Esophagus squamous epithelium (tissue), 4 donors: ENCODE results near the gene BLOC1S3.

Source experiments
- POLR2A ChIP-seq, 4 donors: fragments of 450-650 bp; IDR thresholded peaks; one replicate each; pipeline ENCODE4 v1.6.1; 2017; ENCODE audit warnings: antibody characterized with exemption in 4 of 4, mild to moderate bottlenecking in 4 of 4, moderate library complexity in 3 of 4
- TF ChIP-seq, protein P1 (sequence below), 6 experiments: fragments of 450-650 bp in 4 of 6; fragments of 200-600 bp in 2 of 6; sonication (generic) in 2 of 6; IDR thresholded peaks; one replicate each; pipeline ENCODE4 v1.5.1; 2016 to 2019; ENCODE audit warnings: antibody characterized with exemption in 6 of 6, mild to moderate bottlenecking in 4 of 6, moderate library complexity in 4 of 6

DNA sequence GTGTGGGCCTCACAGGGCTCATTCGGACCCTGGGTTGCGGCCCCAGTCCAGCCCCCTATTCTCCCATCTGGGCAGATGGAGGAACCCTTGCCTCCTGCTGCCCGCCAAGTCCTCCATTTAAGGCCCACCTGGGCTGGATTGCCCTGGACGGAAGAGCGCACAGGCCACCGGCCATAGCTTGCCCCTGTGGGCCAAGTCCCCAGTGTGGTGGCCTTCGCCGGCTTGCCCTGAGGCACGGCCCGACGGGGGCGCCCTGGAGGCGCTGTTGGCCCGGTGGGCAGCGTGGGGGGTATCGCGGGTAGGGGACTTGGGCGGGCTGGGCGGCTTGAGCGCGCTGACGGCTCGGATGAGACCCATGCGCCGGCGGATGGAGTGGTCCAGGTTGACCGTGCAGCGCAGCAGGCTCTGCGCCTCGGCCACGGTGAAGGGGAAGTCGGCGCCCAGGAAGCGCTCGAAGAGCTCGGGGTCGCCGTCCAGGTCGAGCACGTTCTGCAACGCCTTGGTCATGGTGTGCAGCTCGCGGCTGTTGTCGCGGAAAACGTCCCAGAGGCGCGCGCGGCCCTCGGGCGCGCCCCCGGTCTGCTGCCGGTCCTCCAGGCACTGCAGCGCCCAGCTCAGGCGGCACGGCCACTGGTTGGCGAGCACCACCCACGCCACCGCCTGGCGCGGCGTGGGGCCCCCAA lies 26.6 kb upstream of the BLOC1S3 start:
- TF ChIP-seq, protein P1, sequence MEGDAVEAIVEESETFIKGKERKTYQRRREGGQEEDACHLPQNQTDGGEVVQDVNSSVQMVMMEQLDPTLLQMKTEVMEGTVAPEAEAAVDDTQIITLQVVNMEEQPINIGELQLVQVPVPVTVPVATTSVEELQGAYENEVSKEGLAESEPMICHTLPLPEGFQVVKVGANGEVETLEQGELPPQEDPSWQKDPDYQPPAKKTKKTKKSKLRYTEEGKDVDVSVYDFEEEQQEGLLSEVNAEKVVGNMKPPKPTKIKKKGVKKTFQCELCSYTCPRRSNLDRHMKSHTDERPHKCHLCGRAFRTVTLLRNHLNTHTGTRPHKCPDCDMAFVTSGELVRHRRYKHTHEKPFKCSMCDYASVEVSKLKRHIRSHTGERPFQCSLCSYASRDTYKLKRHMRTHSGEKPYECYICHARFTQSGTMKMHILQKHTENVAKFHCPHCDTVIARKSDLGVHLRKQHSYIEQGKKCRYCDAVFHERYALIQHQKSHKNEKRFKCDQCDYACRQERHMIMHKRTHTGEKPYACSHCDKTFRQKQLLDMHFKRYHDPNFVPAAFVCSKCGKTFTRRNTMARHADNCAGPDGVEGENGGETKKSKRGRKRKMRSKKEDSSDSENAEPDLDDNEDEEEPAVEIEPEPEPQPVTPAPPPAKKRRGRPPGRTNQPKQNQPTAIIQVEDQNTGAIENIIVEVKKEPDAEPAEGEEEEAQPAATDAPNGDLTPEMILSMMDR (IDR thresholded peaks at IDR 0.05): no peak
- no peak for TF ChIP-seq POLR2A (IDR thresholded peaks at IDR 0.05)
